Measurements from ENCODE around the gene GLIPR1L2. TPM values are rescaled to one million over a fixed set of nuclear protein-coding genes. Genes with fewer than 3 reads are reported as not detected.

The GLIPR1L2 gene
- total and polyA plus RNA-seq, 2 donors (not counting 1 experiment from before 2014, with no cell fraction given), result 0.37 to 0.91 TPM

DNA sequence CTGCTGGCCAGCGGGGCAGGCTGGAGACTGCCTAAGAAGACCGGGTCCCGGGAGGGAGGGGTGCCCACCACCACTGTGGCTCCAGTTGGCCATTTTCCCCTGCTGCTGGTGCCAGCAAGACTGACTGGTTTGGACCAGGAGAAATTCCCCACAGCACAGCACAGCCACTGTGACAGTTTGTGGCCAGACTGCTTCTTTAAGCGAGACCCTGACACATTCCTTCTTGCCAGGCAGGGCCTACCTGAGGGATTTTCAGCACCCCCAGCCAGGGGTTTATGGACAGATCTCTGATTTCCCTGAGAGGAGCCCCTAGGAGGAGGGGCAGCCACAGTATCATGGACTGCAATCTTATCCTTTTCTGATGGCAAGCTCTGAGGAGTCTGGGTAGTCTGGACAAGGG, 40.9 kb upstream of the GLIPR1L2 start:
- H3K27me3 Mint-ChIP-seq, result peaks cover 15% of the 10 kb centered on the region
- Histone ChIP-seq H3K27me3 (replicated peaks in 1 of 4; ENCODE audit: control extremely low read depth in 1 of 4, control insufficient read depth in 3 of 4, insufficient read depth in 4 of 4, low read length in 3 of 4) (no peaks in the 10 kb centered on the region), H2AFZ (ENCODE audit: insufficient read depth, low read depth, low read length, poor library complexity, severe bottlenecking) (no peak overlapping the region), H3K4me1 (ENCODE audit: control insufficient read depth in 2 of 2, insufficient read depth in 2 of 2, low read length in 2 of 2) (no peaks in the 10 kb centered on the region), H3K27ac (ENCODE audit: low read length in 2 of 2) (no peak overlapping the region), H4K20me1 (ENCODE audit: control insufficient read depth, insufficient read depth, low read length, poor library complexity, severe bottlenecking) (no peaks in the 10 kb centered on the region), H3K9ac (ENCODE audit: low read length) (no peak overlapping the region), H3K4me3 (ENCODE audit: control extremely low read depth in 1 of 5, extremely low read depth in 1 of 5, insufficient read depth in 1 of 5, low read depth in 2 of 5, low read length in 4 of 5) (no peak overlapping the region), H3K36me3 (replicated peaks in 1 of 2; ENCODE audit: control extremely low read depth in 1 of 2, control insufficient read depth in 1 of 2, extremely low read depth in 1 of 2, insufficient read depth in 2 of 2, low read length in 1 of 2) (no peaks in the 10 kb centered on the region), H3K9me3 (ENCODE audit: control extremely low read depth in 1 of 3, control insufficient read depth in 2 of 3, insufficient read depth in 1 of 3, low read length in 2 of 3) (peaks cover 0 to 3% (median 0%) of the 10 kb centered on the region in 3 donors), H3K79me2 (ENCODE audit: control insufficient read depth, insufficient read depth, low read length) (no peaks in the 10 kb centered on the region), H3K4me2 (replicated peaks; ENCODE audit: low read depth, low read length, poor library complexity, severe bottlenecking) (no peak overlapping the region)
- no peaks in the 10 kb centered on the region for H3K4me1 Mint-ChIP-seq
- POLR2A ChIA-PET, result no interaction called here
- intact Hi-C loops (cut with micrococcal nuclease), result no loop called here
- ATAC-seq (ENCODE audit: low read depth) (no peak), DNase-seq (no peak)
- no peak for TF ChIP-seq EZH2 (IDR thresholded peaks at IDR 0.05; ENCODE audit: borderline replicate concordance, insufficient read depth, low read depth, low read length, poor library complexity, severe bottlenecking)
- TF ChIP-seq, protein P1, sequence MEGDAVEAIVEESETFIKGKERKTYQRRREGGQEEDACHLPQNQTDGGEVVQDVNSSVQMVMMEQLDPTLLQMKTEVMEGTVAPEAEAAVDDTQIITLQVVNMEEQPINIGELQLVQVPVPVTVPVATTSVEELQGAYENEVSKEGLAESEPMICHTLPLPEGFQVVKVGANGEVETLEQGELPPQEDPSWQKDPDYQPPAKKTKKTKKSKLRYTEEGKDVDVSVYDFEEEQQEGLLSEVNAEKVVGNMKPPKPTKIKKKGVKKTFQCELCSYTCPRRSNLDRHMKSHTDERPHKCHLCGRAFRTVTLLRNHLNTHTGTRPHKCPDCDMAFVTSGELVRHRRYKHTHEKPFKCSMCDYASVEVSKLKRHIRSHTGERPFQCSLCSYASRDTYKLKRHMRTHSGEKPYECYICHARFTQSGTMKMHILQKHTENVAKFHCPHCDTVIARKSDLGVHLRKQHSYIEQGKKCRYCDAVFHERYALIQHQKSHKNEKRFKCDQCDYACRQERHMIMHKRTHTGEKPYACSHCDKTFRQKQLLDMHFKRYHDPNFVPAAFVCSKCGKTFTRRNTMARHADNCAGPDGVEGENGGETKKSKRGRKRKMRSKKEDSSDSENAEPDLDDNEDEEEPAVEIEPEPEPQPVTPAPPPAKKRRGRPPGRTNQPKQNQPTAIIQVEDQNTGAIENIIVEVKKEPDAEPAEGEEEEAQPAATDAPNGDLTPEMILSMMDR (IDR thresholded peaks at IDR 0.05), result no peak
- no peak overlapping the region for H3K27ac Mint-ChIP-seq
- 95% methylated on average over 4 of the region's 4 CpGs for WGBS (ENCODE audit: insufficient coverage)
- no peak overlapping the region for H3K4me3 Mint-ChIP-seq
- no peaks in the 10 kb centered on the region for H3K9me3 Mint-ChIP-seq (ENCODE audit: insufficient read depth)
- CTCF ChIA-PET, result no interaction called here

DNA sequence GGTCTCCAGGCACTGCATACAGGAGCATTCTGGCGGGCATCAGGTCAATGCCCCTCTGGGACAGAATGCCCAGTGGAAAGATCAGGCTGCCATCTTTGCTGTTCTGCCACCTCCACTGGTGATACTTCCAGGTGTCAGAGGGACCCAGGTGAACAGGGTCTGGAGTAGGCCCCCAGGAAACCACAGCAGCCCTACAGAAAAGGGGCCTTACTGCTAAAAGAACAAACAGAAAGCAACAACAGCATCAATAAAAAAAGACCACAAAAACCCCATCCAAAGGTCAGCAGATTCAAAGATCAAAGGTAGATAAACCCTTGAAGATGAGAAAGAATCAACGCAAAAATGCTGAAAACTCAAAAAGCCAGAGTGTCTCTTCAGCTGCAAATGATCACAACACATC, 40.5 kb upstream of the GLIPR1L2 start:
- no peak for ATAC-seq (ENCODE audit: low read depth)
- Mint-ChIP-seq H3K4me1 (no peaks in the 10 kb centered on the region), H3K27me3 (peaks cover 15% of the 10 kb centered on the region), H3K9me3 (ENCODE audit: insufficient read depth) (peaks cover 2% of the 10 kb centered on the region), H3K27ac (no peak overlapping the region), H3K4me3 (no peak overlapping the region)
- peaks cover 0 to 7% (median 0%) of the 10 kb centered on the region in 3 donors for H3K9me3 ChIP-seq (ENCODE audit: control extremely low read depth in 1 of 3, control insufficient read depth in 2 of 3, insufficient read depth in 1 of 3, low read length in 2 of 3)
- H3K27ac ChIP-seq (ENCODE audit: low read length in 2 of 2), result no peak overlapping the region
- ChIA-PET POLR2A (no interaction called here), CTCF (no interaction called here)
- TF ChIP-seq, protein P1 (IDR thresholded peaks at IDR 0.05), result no peak
- TF ChIP-seq EZH2 (IDR thresholded peaks at IDR 0.05; ENCODE audit: borderline replicate concordance, insufficient read depth, low read depth, low read length, poor library complexity, severe bottlenecking), result no peak
- H3K4me2 ChIP-seq (replicated peaks; ENCODE audit: low read depth, low read length, poor library complexity, severe bottlenecking), result no peak overlapping the region
- H3K27me3 ChIP-seq (replicated peaks in 1 of 4; ENCODE audit: control extremely low read depth in 1 of 4, control insufficient read depth in 3 of 4, insufficient read depth in 4 of 4, low read length in 3 of 4), result no peaks in the 10 kb centered on the region
- no peaks in the 10 kb centered on the region for H3K36me3 ChIP-seq (replicated peaks in 1 of 2; ENCODE audit: control extremely low read depth in 1 of 2, control insufficient read depth in 1 of 2, extremely low read depth in 1 of 2, insufficient read depth in 2 of 2, low read length in 1 of 2)
- H3K4me3 ChIP-seq (ENCODE audit: control extremely low read depth in 1 of 5, extremely low read depth in 1 of 5, insufficient read depth in 1 of 5, low read depth in 2 of 5, low read length in 4 of 5), result no peak overlapping the region
- H3K9ac ChIP-seq (ENCODE audit: low read length), result no peak overlapping the region
- intact Hi-C loops (cut with micrococcal nuclease), result no loop called here
- H3K79me2 ChIP-seq (ENCODE audit: control insufficient read depth, insufficient read depth, low read length), result no peaks in the 10 kb centered on the region
- no peaks in the 10 kb centered on the region for H4K20me1 ChIP-seq (ENCODE audit: control insufficient read depth, insufficient read depth, low read length, poor library complexity, severe bottlenecking)
- no peak for DNase-seq
- 90% methylated on average over 1 of the region's 2 CpGs for WGBS (ENCODE audit: insufficient coverage)
- no peak overlapping the region for H2AFZ ChIP-seq (ENCODE audit: insufficient read depth, low read depth, low read length, poor library complexity, severe bottlenecking)
- no peaks in the 10 kb centered on the region for H3K4me1 ChIP-seq (ENCODE audit: control insufficient read depth in 2 of 2, insufficient read depth in 2 of 2, low read length in 2 of 2)

All from B cell (primary cell).